Panc1 (cell line): ENCODE results near the gene RAP1GAP2.

Experiments used
- CTCF ChIP-seq: fragments of 450-650 bp; IDR thresholded peaks from 2 replicates; pipeline ENCODE4 v1.5.1; 2017; ENCODE audit warnings: mild to moderate bottlenecking
- POLR2AphosphoS5 ChIP-seq: IDR thresholded peaks from 2 replicates; pipeline ENCODE4 v1.6.1; 2012; ENCODE audit warnings: mild to moderate bottlenecking, low read depth, low read length, moderate library complexity
- REST ChIP-seq, 2 experiments: IDR thresholded peaks; 2 replicates each; pipeline ENCODE4 v1.6.1; 2011 to 2012; ENCODE audit warnings: low read depth in 2 of 2, control low read depth in 1 of 2, low read length in 1 of 2, mild to moderate bottlenecking in 1 of 2, moderate library complexity in 1 of 2; ENCODE audit not compliant: insufficient read depth in 1 of 2
- SIN3A ChIP-seq: IDR thresholded peaks from 2 replicates; pipeline ENCODE4 v1.6.1; 2012; ENCODE audit warnings: low read depth, mild to moderate bottlenecking, low read length, moderate library complexity, borderline replicate concordance; ENCODE audit not compliant: insufficient read depth
- TCF7L2 ChIP-seq: IDR thresholded peaks from 2 replicates; pipeline ENCODE4 v1.6.1; 2011; ENCODE audit warnings: mild to moderate bottlenecking, low read depth, low read length, inconsistent platforms

- no peak for TF ChIP-seq CTCF
- TF ChIP-seq POLR2AphosphoS5, result no peak
- TF ChIP-seq TCF7L2, result no peak
- no peak for TF ChIP-seq REST (IDR thresholded peaks at IDR 0.05; ENCODE audit: insufficient read depth in 1 of 2, low read depth in 2 of 2, low read length in 1 of 2)
- no peak for TF ChIP-seq SIN3A
These were observed 3.7 kb upstream of the RAP1GAP2 start for GRCh38 chr17:2792366-2793169.
